Skeletal muscle satellite cell (primary cell): ENCODE results near the gene ACOT8.

ENCODE experiments used
- H3K27me3 ChIP-seq: 2 replicates; pipeline ENCODE4 v1.7.0; 2013; ENCODE audit warnings: low read length; ENCODE audit not compliant: control insufficient read depth, insufficient read depth
- H3K36me3 ChIP-seq: 2 replicates; pipeline ENCODE4 v1.7.0; 2013; ENCODE audit warnings: mild to moderate bottlenecking, control low read depth, low read length; ENCODE audit not compliant: insufficient read depth
- H3K4me1 ChIP-seq: 2 replicates; pipeline ENCODE4 v1.7.0; 2013; ENCODE audit warnings: low read length; ENCODE audit not compliant: control insufficient read depth, insufficient read depth
- H3K4me2 ChIP-seq: 2 replicates; pipeline ENCODE4 v1.7.0; 2013; ENCODE audit warnings: mild to moderate bottlenecking, low read length
- H3K4me3 ChIP-seq: 2 replicates; pipeline ENCODE4 v1.7.0; 2013; ENCODE audit warnings: low read length
- H3K9ac ChIP-seq: 2 replicates; pipeline ENCODE4 v1.7.0; 2013; ENCODE audit warnings: mild to moderate bottlenecking, low read depth, low read length, moderate library complexity
- H3K9me3 ChIP-seq: replicated peaks from 2 replicates; pipeline ENCODE4 v1.7.0; 2013; ENCODE audit warnings: mild to moderate bottlenecking, control low read depth, low read length

The ACOT8 gene

GRCh38 chr20:45894797-45895196 is 37.6 kb upstream of the ACOT8 start:
- H3K9ac ChIP-seq = no peak overlapping the region
- H3K4me1 ChIP-seq = peaks cover 27% of the 10 kb centered on the region
- H3K9me3 ChIP-seq = no peaks in the 10 kb centered on the region
- no peaks in the 10 kb centered on the region for H3K27me3 ChIP-seq
- peaks cover 51% of the 10 kb centered on the region for H3K36me3 ChIP-seq
- H3K4me2 ChIP-seq = no peak overlapping the region
- no peak overlapping the region for H3K4me3 ChIP-seq

- Histone ChIP-seq H3K4me1 (peaks cover 27% of the 10 kb centered on the region), H3K9me3 (no peaks in the 10 kb centered on the region), H3K27me3 (no peaks in the 10 kb centered on the region), H3K9ac (no peak overlapping the region), H3K36me3 (peaks cover 47% of the 10 kb centered on the region), H3K4me2 (no peak overlapping the region), H3K4me3 (no peak overlapping the region)
These were observed 36.6 kb upstream of the ACOT8 start for GRCh38 chr20:45893831-45894230.

DNA sequence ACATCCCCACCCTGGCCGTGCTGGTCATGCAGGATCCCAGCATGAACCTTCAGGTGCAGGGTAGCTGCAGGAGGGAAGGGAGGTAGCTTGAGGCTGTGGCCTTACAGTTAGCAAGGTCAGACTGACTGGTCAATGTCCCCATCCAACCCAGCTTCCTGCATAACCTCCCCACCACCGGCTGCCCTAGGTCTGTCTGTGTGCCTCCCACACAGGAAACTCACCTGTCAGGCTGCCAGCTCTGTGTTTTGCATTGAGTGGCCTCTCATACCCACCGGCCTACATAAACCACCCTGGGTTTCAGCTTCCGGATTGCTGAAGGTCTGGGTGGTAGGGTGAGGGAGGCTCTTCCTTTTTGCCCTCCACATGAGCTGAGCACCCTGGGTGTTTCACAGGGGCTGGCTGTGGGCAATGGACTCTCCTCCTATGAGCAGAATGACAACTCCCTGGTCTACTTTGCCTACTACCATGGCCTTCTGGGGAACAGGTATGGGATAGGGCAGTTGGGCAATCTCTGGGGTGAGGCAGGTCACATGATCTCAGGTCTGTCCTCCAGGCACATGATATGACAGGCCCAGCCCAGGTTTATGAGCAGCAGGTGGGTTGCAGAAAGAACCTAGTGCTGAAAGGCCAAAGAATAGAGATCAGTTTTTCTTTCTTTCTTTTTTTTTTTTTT is 35.8 kb upstream of the ACOT8 start:
- Histone ChIP-seq H3K4me3 (no peak overlapping the region), H3K36me3 (peaks cover 39% of the 10 kb centered on the region), H3K4me1 (peaks cover 27% of the 10 kb centered on the region), H3K9ac (no peak overlapping the region), H3K4me2 (no peak overlapping the region), H3K9me3 (no peaks in the 10 kb centered on the region), H3K27me3 (no peaks in the 10 kb centered on the region)

- H3K4me3 ChIP-seq = peak overlapping the region; percentile 95
- H3K9ac ChIP-seq = peak overlapping the region; percentile 83
- H3K4me2 ChIP-seq = peak overlapping the region; percentile 99
- H3K9me3 ChIP-seq = no peaks in the 10 kb centered on the region
- peaks cover 32% of the 10 kb centered on the region for H3K36me3 ChIP-seq
- H3K27me3 ChIP-seq = no peaks in the 10 kb centered on the region
- H3K4me1 ChIP-seq = peaks cover 27% of the 10 kb centered on the region
These were observed 35.0 kb upstream of the ACOT8 start for GRCh38 chr20:45892049-45892825.

- no peaks in the 10 kb centered on the region for H3K27me3 ChIP-seq
- H3K36me3 ChIP-seq = peaks cover 29% of the 10 kb centered on the region
- peak within 1 kb of the TSS; percentile 83 for H3K9ac ChIP-seq
- H3K4me3 ChIP-seq = peak within 1 kb of the TSS; percentile 95
- H3K4me2 ChIP-seq = peak within 1 kb of the TSS; percentile 99
- peaks cover 27% of the 10 kb centered on the region for H3K4me1 ChIP-seq
- no peaks in the 10 kb centered on the region for H3K9me3 ChIP-seq
These were observed 34.1 kb upstream of the ACOT8 start, which contains the start of the genes CTSA and NEURL2 for GRCh38 chr20:45890985-45891983. Gene CTSA, plus strand, starts transcription at chr20:45891335. Its CDS starts 234 bp downstream, at chr20:45891569. Gene NEURL2, minus strand, starts transcription at chr20:45891208. Its CDS starts 217 bp downstream, at chr20:45890991.

GRCh38 chr20:45890077-45890984 is 33.1 kb upstream of the ACOT8 start:
- peaks cover 28% of the 10 kb centered on the region for H3K4me1 ChIP-seq
- H3K4me2 ChIP-seq = peak overlapping the region; percentile 99
- H3K4me3 ChIP-seq = peak overlapping the region; percentile 95
- no peaks in the 10 kb centered on the region for H3K27me3 ChIP-seq
- no peaks in the 10 kb centered on the region for H3K9me3 ChIP-seq
- peak overlapping the region; percentile 83 for H3K9ac ChIP-seq
- peaks cover 28% of the 10 kb centered on the region for H3K36me3 ChIP-seq

- Histone ChIP-seq H3K27me3 (no peaks in the 10 kb centered on the region), H3K9ac (no peak overlapping the region), H3K4me2 (no peak overlapping the region), H3K4me3 (no peak overlapping the region), H3K9me3 (no peaks in the 10 kb centered on the region), H3K36me3 (peaks cover 17% of the 10 kb centered on the region), H3K4me1 (peaks cover 36% of the 10 kb centered on the region)
These were observed 31.5 kb upstream of the ACOT8 start for GRCh38 chr20:45888681-45889080.

DNA sequence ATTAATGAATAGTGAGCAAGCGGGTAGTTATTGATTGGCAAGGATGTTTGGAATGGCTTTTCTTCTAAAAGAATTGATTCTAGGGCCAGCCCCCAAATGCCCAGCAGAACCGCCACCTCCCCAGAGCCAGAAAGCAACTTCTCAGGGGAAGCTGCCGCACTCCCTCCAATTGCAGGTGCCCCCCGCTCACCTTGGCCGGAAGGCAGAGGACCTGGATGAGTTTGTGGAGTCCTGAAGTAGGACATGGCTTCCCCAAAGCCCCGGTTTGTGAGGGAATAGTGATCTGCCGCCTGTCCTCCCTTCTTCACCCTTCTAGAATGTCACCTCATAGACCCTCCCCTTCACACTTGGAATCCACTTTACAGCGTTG is 30.1 kb upstream of the ACOT8 start, which contains the start of gene SPATA25:
TSS of gene SPATA25 (minus strand) at position 277 of the 370 bp plus-strand sequence. CDS start at position 245, 32 bp downstream.
- Histone ChIP-seq H3K4me3 (no peak within 1 kb of the TSS), H3K27me3 (no peaks in the 10 kb centered on the region), H3K4me2 (no peak within 1 kb of the TSS), H3K9ac (no peak within 1 kb of the TSS), H3K9me3 (no peaks in the 10 kb centered on the region), H3K4me1 (peaks cover 30% of the 10 kb centered on the region), H3K36me3 (peaks cover 23% of the 10 kb centered on the region)

DNA sequence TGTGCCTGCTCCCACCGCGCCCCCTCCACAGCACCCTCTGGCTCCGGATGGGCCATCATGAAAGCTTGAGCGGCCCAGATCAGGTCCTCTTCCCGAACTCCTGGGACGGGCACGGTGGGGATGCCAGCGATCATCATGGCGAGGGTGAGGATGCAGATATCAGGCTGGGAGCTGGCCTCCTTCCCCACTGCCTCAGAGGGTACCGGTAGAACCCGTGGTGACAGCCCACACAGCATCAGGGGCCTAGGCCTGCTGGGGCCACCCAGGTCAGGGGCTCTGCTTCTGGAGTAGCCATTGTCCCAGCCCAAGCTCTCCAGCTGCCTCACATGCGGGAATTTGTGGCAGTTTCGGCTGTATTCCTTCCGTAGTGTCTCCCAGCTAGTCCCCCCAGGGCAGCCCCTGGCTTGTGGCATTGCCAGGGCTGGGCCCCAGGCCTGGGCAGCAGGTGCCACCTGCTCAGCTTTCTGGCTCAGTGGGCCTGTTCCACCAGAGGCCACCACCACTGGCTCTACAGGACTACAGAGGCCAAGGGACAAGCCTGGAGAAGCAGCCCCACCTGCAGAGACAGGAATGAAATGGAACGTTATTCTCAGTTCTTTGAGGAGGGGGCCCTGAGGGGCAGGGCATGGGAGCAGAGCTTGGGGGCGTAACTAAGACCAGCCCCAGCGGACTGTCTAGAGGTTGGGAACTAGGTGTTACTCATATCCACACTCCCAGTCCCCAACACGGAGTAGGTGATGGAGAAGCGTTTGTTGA is 29.6 kb upstream of the ACOT8 start:
- Histone ChIP-seq H3K4me3 (no peak overlapping the region), H3K9ac (no peak overlapping the region), H3K36me3 (peaks cover 22% of the 10 kb centered on the region), H3K27me3 (no peaks in the 10 kb centered on the region), H3K9me3 (no peaks in the 10 kb centered on the region), H3K4me1 (peaks cover 24% of the 10 kb centered on the region), H3K4me2 (no peak overlapping the region)

DNA sequence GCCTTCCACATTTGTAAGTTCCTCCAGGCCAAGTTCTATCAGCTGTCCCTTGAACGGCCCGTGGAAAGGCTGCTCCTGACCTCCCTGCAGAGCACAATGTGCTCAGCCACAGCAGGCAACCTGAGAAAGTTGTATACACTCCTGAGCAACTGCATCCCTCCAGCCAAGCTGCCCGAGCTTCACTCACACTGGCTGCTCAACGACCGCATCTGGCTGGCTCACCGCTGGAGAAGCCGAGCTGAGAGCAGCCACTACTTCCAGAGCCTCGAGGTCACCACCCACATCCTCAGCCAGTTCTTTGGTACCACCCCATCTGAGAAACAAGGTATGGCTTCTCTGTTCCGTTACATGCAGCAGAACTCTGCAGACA is 25.9 kb upstream of the ACOT8 start:
- no peaks in the 10 kb centered on the region for H3K9me3 ChIP-seq

More for the DNA sequence above, 25.9 kb upstream of the ACOT8 start:
- peaks cover 12% of the 10 kb centered on the region for H3K4me1 ChIP-seq
- no peak overlapping the region for H3K9ac ChIP-seq
- no peak overlapping the region for H3K4me2 ChIP-seq
- H3K36me3 ChIP-seq = peaks cover 25% of the 10 kb centered on the region
- H3K4me3 ChIP-seq = no peak overlapping the region
- H3K27me3 ChIP-seq = no peaks in the 10 kb centered on the region
